Neural cell (in vitro differentiated cells): ENCODE results near the gene WIZ.

Source experiments
- EZH2 ChIP-seq: fragments of 200-600, 300-800 bp; shearing (Covaris generic), sonication (generic); IDR thresholded peaks from 2 replicates; pipeline ENCODE4 v1.6.1; 2014; ENCODE audit warnings: antibody characterized with exemption, low read length, borderline replicate concordance, mild to moderate bottlenecking; ENCODE audit not compliant: insufficient read depth, poor library complexity, severe bottlenecking
- POLR2AphosphoS5 ChIP-seq: IDR thresholded peaks from 2 replicates; pipeline ENCODE4 v1.6.1; 2012
- TF ChIP-seq, protein P1 (sequence below): fragments of 450-650 bp; IDR thresholded peaks from 2 replicates; pipeline ENCODE4 v1.5.1; 2014; ENCODE audit warnings: antibody characterized with exemption, mild to moderate bottlenecking, moderate library complexity; ENCODE audit not compliant: poor library complexity, severe bottlenecking
- TF ChIP-seq, protein P2 (sequence below): IDR thresholded peaks from 2 replicates; pipeline ENCODE4 v1.6.1; 2012; ENCODE audit warnings: borderline replicate concordance

DNA sequence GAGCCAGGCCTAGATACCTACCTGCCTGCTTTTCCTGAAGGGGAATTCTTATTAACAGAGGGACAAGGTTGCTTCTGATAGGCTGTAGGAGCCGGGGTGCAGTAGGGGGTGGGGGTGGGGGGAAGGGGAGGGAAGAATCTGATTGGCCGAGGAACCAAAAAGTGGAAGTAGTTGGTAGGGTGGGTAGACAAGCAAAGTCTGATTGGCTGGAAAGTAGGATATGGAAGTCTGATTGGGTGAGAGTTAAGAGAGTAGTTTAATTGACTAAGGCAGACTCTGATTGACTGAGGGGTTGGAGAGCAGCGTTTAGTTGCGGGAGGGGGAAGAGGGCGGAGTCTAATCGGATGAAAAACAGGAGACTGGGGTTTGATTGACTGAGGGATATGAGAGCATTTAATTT is 49.2 kb upstream of the WIZ start:
- no peak for TF ChIP-seq POLR2AphosphoS5
- TF ChIP-seq, protein P1, sequence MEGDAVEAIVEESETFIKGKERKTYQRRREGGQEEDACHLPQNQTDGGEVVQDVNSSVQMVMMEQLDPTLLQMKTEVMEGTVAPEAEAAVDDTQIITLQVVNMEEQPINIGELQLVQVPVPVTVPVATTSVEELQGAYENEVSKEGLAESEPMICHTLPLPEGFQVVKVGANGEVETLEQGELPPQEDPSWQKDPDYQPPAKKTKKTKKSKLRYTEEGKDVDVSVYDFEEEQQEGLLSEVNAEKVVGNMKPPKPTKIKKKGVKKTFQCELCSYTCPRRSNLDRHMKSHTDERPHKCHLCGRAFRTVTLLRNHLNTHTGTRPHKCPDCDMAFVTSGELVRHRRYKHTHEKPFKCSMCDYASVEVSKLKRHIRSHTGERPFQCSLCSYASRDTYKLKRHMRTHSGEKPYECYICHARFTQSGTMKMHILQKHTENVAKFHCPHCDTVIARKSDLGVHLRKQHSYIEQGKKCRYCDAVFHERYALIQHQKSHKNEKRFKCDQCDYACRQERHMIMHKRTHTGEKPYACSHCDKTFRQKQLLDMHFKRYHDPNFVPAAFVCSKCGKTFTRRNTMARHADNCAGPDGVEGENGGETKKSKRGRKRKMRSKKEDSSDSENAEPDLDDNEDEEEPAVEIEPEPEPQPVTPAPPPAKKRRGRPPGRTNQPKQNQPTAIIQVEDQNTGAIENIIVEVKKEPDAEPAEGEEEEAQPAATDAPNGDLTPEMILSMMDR: no peak
- TF ChIP-seq EZH2: no peak
- TF ChIP-seq, protein P2, sequence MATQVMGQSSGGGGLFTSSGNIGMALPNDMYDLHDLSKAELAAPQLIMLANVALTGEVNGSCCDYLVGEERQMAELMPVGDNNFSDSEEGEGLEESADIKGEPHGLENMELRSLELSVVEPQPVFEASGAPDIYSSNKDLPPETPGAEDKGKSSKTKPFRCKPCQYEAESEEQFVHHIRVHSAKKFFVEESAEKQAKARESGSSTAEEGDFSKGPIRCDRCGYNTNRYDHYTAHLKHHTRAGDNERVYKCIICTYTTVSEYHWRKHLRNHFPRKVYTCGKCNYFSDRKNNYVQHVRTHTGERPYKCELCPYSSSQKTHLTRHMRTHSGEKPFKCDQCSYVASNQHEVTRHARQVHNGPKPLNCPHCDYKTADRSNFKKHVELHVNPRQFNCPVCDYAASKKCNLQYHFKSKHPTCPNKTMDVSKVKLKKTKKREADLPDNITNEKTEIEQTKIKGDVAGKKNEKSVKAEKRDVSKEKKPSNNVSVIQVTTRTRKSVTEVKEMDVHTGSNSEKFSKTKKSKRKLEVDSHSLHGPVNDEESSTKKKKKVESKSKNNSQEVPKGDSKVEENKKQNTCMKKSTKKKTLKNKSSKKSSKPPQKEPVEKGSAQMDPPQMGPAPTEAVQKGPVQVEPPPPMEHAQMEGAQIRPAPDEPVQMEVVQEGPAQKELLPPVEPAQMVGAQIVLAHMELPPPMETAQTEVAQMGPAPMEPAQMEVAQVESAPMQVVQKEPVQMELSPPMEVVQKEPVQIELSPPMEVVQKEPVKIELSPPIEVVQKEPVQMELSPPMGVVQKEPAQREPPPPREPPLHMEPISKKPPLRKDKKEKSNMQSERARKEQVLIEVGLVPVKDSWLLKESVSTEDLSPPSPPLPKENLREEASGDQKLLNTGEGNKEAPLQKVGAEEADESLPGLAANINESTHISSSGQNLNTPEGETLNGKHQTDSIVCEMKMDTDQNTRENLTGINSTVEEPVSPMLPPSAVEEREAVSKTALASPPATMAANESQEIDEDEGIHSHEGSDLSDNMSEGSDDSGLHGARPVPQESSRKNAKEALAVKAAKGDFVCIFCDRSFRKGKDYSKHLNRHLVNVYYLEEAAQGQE: no peak
